ENCODE results near the gene PID1. TPM values are rescaled to one million over a fixed set of nuclear protein-coding genes. Genes with fewer than 3 reads are reported as not detected.

PID1 gene
- total RNA-seq (2022) (0.24 and 0.31 TPM in 2 replicates), Bru-seq, nascent RNA (percentile 17 among the genes with signal in this experiment), BruChase-seq, experiment 1, labeled RNA remaining after a 6-hour chase (percentile 13 among the genes with signal in this experiment), BruChase-seq, experiment 2, labeled RNA remaining after a 2-hour chase (percentile 13 among the genes with signal in this experiment)
- long read RNA-seq = 0 reads

GRCh38 chr2:229270551-229271410 is at the start of gene PID1:
Gene PID1, minus strand, starts transcription at chr2:229271287. Its CDS starts 244 bp downstream, at chr2:229271043.
- peak within 1 kb of the TSS; percentile 73 for H3K4me3 Mint-ChIP-seq (ENCODE audit: low read depth, unreplicated experiment)
- H3K27ac Mint-ChIP-seq (ENCODE audit: unreplicated experiment) = no peak within 1 kb of the TSS
- intact Hi-C loops (cut with micrococcal nuclease; ENCODE audit: unreplicated experiment) = loop anchor here (5.0 kb wide), 3 partner anchors 317 to 588 kb away; partner anchors contain the start of gene DNER
- H3K36me3 Mint-ChIP-seq (ENCODE audit: insufficient read depth, unreplicated experiment) = peaks cover 6% of the 10 kb centered on the region
- H3K9me3 Mint-ChIP-seq (ENCODE audit: low read depth, unreplicated experiment) = no peaks in the 10 kb centered on the region
- peaks cover 49% of the 10 kb centered on the region for H3K27me3 Mint-ChIP-seq (ENCODE audit: unreplicated experiment)
- no peak for TF ChIP-seq CTCF (IDR thresholded peaks at IDR 0.05; ENCODE audit: unreplicated experiment)
- peak; percentile 41 for DNase-seq
- CTCF ChIA-PET = interaction anchor here (0.6 kb wide), 1 partner anchor 12 kb away, joined by 9 read pairs; no protein-coding TSS in a partner anchor
- H3K4me1 Mint-ChIP-seq (ENCODE audit: low read depth, unreplicated experiment) = peaks cover 22% of the 10 kb centered on the region
- no TSS peak for BruUV-seq (replicated peaks)

- no peak overlapping the region for H3K4me3 Mint-ChIP-seq (ENCODE audit: low read depth, unreplicated experiment)
- intact Hi-C loops (cut with micrococcal nuclease; ENCODE audit: unreplicated experiment) = no loop called here
- H3K27me3 Mint-ChIP-seq (ENCODE audit: unreplicated experiment) = no peaks in the 10 kb centered on the region
- peaks cover 3% of the 10 kb centered on the region for H3K9me3 Mint-ChIP-seq (ENCODE audit: low read depth, unreplicated experiment)
- DNase-seq = no peak
- BruUV-seq (replicated peaks) = no TSS peak
- no peak for TF ChIP-seq CTCF (IDR thresholded peaks at IDR 0.05; ENCODE audit: unreplicated experiment)
- H3K4me1 Mint-ChIP-seq (ENCODE audit: low read depth, unreplicated experiment) = no peaks in the 10 kb centered on the region
- no peaks in the 10 kb centered on the region for H3K36me3 Mint-ChIP-seq (ENCODE audit: insufficient read depth, unreplicated experiment)
- no peak overlapping the region for H3K27ac Mint-ChIP-seq (ENCODE audit: unreplicated experiment)
- CTCF ChIA-PET = no interaction called here
Measured at GRCh38 chr2:229319558-229319957, 48.5 kb upstream of the PID1 start.

GRCh38 chr2:229314117-229314516 is 43.0 kb upstream of the PID1 start:
- Mint-ChIP-seq H3K27ac (ENCODE audit: unreplicated experiment) (no peak overlapping the region), H3K4me1 (ENCODE audit: low read depth, unreplicated experiment) (no peaks in the 10 kb centered on the region), H3K36me3 (ENCODE audit: insufficient read depth, unreplicated experiment) (no peaks in the 10 kb centered on the region), H3K9me3 (ENCODE audit: low read depth, unreplicated experiment) (peaks cover 2% of the 10 kb centered on the region), H3K4me3 (ENCODE audit: low read depth, unreplicated experiment) (no peak overlapping the region), H3K27me3 (ENCODE audit: unreplicated experiment) (no peaks in the 10 kb centered on the region)
- intact Hi-C loops (cut with micrococcal nuclease; ENCODE audit: unreplicated experiment) = no loop called here
- no peak for DNase-seq
- CTCF ChIA-PET = no interaction called here
- no peak for TF ChIP-seq CTCF (IDR thresholded peaks at IDR 0.05; ENCODE audit: unreplicated experiment)
- no TSS peak for BruUV-seq (replicated peaks)

- H3K27ac Mint-ChIP-seq (ENCODE audit: unreplicated experiment) = no peak overlapping the region
Measured at GRCh38 chr2:229313591-229313990, 42.5 kb upstream of the PID1 start.

More at GRCh38 chr2:229313591-229313990, 42.5 kb upstream of the PID1 start:
- H3K4me3 Mint-ChIP-seq (ENCODE audit: low read depth, unreplicated experiment) = no peak overlapping the region
- DNase-seq = no peak
- H3K36me3 Mint-ChIP-seq (ENCODE audit: insufficient read depth, unreplicated experiment) = no peaks in the 10 kb centered on the region
- no TSS peak for BruUV-seq (replicated peaks)
- no peaks in the 10 kb centered on the region for H3K27me3 Mint-ChIP-seq (ENCODE audit: unreplicated experiment)
- intact Hi-C loops (cut with micrococcal nuclease; ENCODE audit: unreplicated experiment) = no loop called here
- H3K4me1 Mint-ChIP-seq (ENCODE audit: low read depth, unreplicated experiment) = no peaks in the 10 kb centered on the region
- H3K9me3 Mint-ChIP-seq (ENCODE audit: low read depth, unreplicated experiment) = peaks cover 2% of the 10 kb centered on the region
- CTCF ChIA-PET = no interaction called here
- no peak for TF ChIP-seq CTCF (IDR thresholded peaks at IDR 0.05; ENCODE audit: unreplicated experiment)

Data from Calu3 (cell line).